Upper lobe of right lung (tissue), 1 donor: ENCODE measurements around the gene KCNT1. TPM values are rescaled to one million over a fixed set of nuclear protein-coding genes. Genes with fewer than 3 reads are reported as not detected.

Source experiments
- ATAC-seq: fragments of 200-7000 bp; cut with Tn5 transposase; one replicate; pipeline ENCODE4 v1.9.1; 2020; ENCODE audit warnings: mild to moderate bottlenecking, moderate library complexity
- DNase-seq: peaks from one replicate; pipeline ENCODE4 v3.0.0-alpha.2; 2020
- H3K27ac ChIP-seq: fragments of 200-600 bp; one replicate; pipeline ENCODE4 v1.8.0; 2022
- H3K27me3 ChIP-seq: fragments of 200-600 bp; one replicate; pipeline ENCODE4 v1.8.0; 2022; ENCODE audit warnings: mild to moderate bottlenecking
- H3K36me3 ChIP-seq: fragments of 200-600 bp; one replicate; pipeline ENCODE4 v1.8.0; 2022
- H3K4me1 ChIP-seq: fragments of 200-600 bp; one replicate; pipeline ENCODE4 v1.8.0; 2022
- H3K4me3 ChIP-seq: fragments of 200-600 bp; one replicate; pipeline ENCODE4 v1.8.0; 2022; ENCODE audit warnings: mild to moderate bottlenecking
- H3K9me3 ChIP-seq: fragments of 200-600 bp; one replicate; pipeline ENCODE4 v1.8.0; 2022
- intact Hi-C: fragments of 100-400 bp; cut with DNase I; formaldehyde crosslinking; loops from one replicate; pipeline ENCODE4 v1.11.0; 2022
- total RNA-seq: library from RNA; stranded (reverse); fragmentation: NEBNext Ultra II Directional; extraction: Animal tissue kit (Norgen Biotek cat#: 25700); gene quantifications from one replicate; pipeline ENCODE4 v1.2.1, GENCODE V29; 2021
- TF ChIP-seq, protein P1 (sequence below): fragments of 200-600 bp; IDR thresholded peaks from one replicate; pipeline ENCODE4 v1.8.0; 2022; ENCODE audit warnings: antibody characterized with exemption
- donor health status: DM: no; HTN: yes; CAD: no; lungs with severe emphysema.

The KCNT1 gene
- total RNA-seq, 1 donor from 2014 or later: 0.29 TPM

DNA sequence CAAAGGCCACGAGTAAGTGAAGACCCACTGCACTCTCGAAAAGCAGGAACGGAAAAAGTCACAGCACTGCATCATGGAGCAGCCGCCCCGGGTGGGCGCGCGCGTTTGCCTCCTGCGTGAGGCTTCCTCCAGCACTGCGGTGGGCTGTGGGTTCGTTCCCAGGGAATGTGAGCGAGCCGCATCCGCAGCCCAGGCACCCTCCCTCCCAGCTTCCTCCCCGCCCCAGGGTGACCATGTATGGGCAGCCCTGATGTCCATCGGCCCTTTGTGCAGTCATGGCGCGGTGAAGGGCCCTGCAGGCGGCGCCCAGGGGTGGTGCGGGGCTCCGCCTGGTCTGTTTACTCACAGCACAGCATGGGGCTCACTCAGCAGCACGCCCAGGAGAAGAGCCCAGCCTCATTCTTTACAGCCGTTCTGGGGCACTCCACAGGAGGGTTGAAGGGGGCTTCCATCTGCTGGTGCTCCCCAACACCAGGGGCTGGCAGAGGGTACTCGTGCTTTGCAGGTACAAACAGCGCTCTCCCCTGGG, 32.7 kb downstream of the KCNT1 start:
- DNase-seq: no peak
- Histone ChIP-seq H3K27me3 (peaks cover 29% of the 10 kb centered on the region), H3K4me1 (no peaks in the 10 kb centered on the region), H3K9me3 (no peaks in the 10 kb centered on the region), H3K4me3 (no peak overlapping the region), H3K27ac (no peak overlapping the region), H3K36me3 (no peaks in the 10 kb centered on the region)
- intact Hi-C loops: no loop called here
- TF ChIP-seq, protein P1, sequence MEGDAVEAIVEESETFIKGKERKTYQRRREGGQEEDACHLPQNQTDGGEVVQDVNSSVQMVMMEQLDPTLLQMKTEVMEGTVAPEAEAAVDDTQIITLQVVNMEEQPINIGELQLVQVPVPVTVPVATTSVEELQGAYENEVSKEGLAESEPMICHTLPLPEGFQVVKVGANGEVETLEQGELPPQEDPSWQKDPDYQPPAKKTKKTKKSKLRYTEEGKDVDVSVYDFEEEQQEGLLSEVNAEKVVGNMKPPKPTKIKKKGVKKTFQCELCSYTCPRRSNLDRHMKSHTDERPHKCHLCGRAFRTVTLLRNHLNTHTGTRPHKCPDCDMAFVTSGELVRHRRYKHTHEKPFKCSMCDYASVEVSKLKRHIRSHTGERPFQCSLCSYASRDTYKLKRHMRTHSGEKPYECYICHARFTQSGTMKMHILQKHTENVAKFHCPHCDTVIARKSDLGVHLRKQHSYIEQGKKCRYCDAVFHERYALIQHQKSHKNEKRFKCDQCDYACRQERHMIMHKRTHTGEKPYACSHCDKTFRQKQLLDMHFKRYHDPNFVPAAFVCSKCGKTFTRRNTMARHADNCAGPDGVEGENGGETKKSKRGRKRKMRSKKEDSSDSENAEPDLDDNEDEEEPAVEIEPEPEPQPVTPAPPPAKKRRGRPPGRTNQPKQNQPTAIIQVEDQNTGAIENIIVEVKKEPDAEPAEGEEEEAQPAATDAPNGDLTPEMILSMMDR: no peak
- no peak for ATAC-seq

DNA sequence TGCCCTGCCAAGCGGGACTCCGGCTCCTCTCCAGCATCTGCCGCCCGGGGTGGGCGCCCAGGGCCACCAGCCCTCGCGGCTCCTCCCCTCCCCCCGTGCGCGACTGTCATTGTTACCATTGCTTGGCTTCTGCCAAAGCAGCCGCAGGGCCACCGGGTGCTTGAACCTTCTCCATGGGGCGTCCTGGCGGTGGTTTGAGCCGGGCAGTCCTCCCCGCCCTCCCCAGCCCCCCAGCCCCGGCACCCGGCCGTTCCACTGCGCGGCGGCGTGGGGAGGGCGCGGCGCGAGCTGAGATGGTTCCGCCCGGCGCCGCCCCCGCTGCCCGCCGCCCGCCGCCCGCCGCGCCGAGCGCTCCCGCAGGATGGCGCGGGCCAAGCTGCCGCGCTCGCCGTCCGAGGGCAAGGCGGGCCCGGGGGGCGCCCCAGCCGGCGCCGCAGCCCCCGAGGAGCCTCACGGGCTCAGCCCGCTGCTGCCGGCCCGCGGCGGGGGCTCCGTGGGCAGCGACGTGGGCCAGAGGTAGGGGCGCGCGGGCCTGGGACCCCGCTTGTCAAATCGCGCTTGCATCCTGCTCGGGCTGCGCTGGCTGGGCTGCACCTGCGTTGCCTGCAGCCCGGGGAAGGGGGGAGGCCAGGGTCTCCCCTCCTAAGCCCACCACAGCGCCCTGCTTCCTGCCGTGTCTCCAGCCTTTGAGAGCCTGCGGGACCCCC, 34.4 kb downstream of the KCNT1 start:
- H3K36me3 ChIP-seq: no peaks in the 10 kb centered on the region
- TF ChIP-seq, protein P1: no peak
- H3K27me3 ChIP-seq: peaks cover 37% of the 10 kb centered on the region
- H3K4me1 ChIP-seq: no peaks in the 10 kb centered on the region
- no peak for DNase-seq
- intact Hi-C loops: no loop called here
- no peaks in the 10 kb centered on the region for H3K9me3 ChIP-seq
- no peak overlapping the region for H3K27ac ChIP-seq
- ATAC-seq: no peak
- no peak overlapping the region for H3K4me3 ChIP-seq

DNA sequence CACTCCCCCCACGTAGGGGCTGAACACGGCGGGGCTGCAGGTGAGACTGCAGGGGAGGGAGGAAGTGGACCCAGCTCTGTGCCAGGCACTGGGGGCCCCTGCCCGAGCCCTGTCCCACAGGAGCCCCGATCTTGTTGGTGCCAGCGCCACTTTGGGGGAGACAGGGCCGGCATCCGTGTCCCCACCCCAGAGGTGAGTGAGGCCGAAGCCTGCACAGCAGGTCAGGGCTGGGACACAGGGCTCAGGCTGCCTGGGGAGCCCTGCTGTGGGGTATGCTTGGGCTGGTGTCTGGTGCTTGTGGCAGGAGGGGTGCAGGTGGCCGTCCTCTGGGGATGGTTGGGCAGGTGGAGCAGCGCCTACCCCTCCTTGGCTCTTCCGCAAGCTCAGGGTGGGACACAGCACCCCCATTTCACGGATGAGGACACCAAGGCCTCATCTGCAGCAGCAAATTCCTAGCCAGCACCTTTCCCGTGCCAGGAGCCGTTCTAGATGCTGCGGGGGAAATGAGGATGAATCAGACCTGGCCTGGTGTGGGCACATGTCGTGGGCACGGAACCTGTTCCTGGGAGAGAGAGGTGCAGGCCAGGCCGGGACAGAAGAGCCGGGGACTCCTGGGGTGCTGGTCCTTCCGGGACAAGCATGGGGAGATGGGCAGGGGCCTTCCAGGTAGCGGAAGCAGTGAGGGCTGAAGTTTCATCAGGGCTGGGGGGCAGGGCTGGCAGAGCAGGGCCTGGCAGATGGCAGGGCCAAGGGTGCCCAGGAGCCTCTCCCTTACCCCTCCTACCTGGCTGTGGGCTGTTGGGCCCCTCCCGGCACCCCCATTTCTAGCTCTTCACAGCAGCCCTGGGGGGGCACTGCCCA, 35.2 kb downstream of the KCNT1 start:
- H3K27me3 ChIP-seq: peaks cover 37% of the 10 kb centered on the region

DNA sequence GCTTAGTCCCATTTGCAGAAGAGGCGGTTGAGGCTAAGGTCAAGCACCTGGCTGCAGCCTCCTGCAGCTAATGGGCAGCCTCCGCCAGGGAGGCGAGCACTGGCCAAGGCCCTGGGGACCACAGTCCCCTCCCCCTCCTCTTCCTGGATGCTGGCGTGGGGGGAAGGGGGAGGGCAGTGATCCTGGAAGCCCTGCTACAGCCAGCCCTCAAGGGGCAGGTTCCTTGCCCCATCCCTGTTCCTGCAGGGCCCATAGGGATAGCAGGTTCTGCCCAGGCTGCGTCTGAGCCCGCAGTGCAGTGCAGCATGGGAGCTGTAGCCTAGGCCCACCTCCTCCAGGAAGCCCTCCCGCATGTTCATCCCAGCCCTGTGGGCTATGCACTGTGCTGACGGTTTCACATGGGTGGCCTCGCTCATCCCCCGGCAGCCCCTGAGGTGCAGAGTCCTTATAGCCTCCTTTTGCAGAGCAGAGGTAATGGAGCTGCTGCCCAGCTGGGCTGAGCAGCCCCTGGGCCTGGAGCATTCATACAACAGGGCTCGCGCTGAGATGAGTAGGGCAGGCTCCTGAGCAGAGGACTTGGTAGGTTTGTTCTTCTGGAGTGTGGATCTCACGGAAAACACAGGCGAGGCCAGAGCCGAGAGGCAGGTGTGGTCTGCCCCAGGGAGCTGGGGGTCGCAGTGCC, 36.0 kb downstream of the KCNT1 start:
- Histone ChIP-seq H3K27ac (no peak overlapping the region), H3K9me3 (no peaks in the 10 kb centered on the region), H3K4me1 (no peaks in the 10 kb centered on the region), H3K27me3 (peaks cover 37% of the 10 kb centered on the region), H3K36me3 (no peaks in the 10 kb centered on the region), H3K4me3 (no peak overlapping the region)
- intact Hi-C loops: no loop called here
- ATAC-seq: no peak
- no peak for DNase-seq
- TF ChIP-seq, protein P1: no peak

More for the DNA sequence above, 35.2 kb downstream of the KCNT1 start:
- Histone ChIP-seq H3K27ac (no peak overlapping the region), H3K4me3 (no peak overlapping the region), H3K9me3 (no peaks in the 10 kb centered on the region), H3K4me1 (no peaks in the 10 kb centered on the region), H3K36me3 (no peaks in the 10 kb centered on the region)
- intact Hi-C loops: no loop called here
- no peak for DNase-seq
- no peak for ATAC-seq
- TF ChIP-seq, protein P1: no peak
